ENCODE results near the gene FKBP4.

The FKBP4 gene

DNA sequence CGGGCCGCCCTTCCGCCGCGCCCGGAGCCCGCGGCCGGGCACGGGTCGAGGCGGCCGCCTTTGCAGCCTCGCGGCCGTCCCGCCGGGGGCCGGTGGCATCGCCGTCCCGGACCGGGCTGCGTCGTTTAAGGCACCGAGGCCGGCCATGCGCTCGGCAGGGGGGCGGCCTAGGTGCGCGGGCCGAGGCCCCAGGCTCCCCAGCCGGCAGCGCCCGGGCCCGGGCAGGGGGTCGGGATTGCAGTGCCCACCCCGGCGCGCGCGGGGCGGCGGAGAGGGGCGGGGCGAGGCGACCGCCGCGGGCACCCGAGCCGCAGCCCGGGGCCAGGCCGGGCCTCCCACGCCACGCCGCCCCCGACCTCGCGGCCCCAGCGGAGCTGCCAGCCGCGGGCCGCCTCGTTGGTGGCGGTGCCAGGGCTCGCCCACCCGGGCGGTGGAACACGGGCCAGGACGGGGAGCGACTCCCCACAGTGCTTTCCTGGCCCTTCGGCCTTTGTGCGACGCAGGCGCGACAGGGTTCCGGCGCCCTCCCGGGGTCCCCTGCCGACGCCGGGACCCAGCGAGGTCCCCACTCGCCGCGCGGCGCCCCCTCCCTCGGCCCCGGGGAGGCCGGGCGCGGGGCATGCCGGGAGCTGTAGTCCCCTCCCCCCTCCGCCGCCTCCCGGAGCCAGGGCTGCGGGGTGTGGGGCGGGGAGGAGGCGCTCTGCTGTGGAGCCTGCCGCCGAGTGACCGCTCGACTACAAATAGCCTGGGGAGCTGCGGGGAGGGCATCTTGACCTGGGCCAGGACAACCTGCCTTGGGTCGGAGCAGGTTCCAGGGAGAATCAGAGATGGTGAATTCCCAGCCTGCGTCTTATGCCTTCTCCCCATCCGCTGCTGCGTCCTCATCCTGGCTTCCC, 769 bp downstream of the FKBP4 start:
- H3K27ac Mint-ChIP-seq = peak overlapping the region; percentile 93
- no peaks in the 10 kb centered on the region for H3K9me3 Mint-ChIP-seq
- H3K4me3 Mint-ChIP-seq = peak overlapping the region; percentile 96

GRCh38 chr12:2796187-2796666, 1.5 kb downstream of the FKBP4 start:
- H3K36me3 Mint-ChIP-seq (ENCODE audit: low read depth) = peaks cover 51% of the 10 kb centered on the region
- H3K9me3 Mint-ChIP-seq = no peaks in the 10 kb centered on the region
- peak overlapping the region; percentile 96 for H3K4me3 Mint-ChIP-seq
- H3K27ac Mint-ChIP-seq = peak overlapping the region; percentile 93
- H3K27me3 Mint-ChIP-seq = no peaks in the 10 kb centered on the region
- H3K4me1 Mint-ChIP-seq (ENCODE audit: low read depth) = peaks cover 28% of the 10 kb centered on the region

More for the DNA sequence above, 769 bp downstream of the FKBP4 start:
- Mint-ChIP-seq H3K27me3 (no peaks in the 10 kb centered on the region), H3K36me3 (ENCODE audit: low read depth) (peaks cover 44% of the 10 kb centered on the region), H3K4me1 (ENCODE audit: low read depth) (peaks cover 28% of the 10 kb centered on the region)

GRCh38 chr12:2797721-2798418, 3.1 kb downstream of the FKBP4 start:
- no peaks in the 10 kb centered on the region for H3K9me3 Mint-ChIP-seq
- H3K27ac Mint-ChIP-seq = peak overlapping the region; percentile 57
- H3K36me3 Mint-ChIP-seq (ENCODE audit: low read depth) = peaks cover 66% of the 10 kb centered on the region
- peaks cover 28% of the 10 kb centered on the region for H3K4me1 Mint-ChIP-seq (ENCODE audit: low read depth)
- H3K27me3 Mint-ChIP-seq = no peaks in the 10 kb centered on the region
- peak overlapping the region; percentile 96 for H3K4me3 Mint-ChIP-seq

DNA sequence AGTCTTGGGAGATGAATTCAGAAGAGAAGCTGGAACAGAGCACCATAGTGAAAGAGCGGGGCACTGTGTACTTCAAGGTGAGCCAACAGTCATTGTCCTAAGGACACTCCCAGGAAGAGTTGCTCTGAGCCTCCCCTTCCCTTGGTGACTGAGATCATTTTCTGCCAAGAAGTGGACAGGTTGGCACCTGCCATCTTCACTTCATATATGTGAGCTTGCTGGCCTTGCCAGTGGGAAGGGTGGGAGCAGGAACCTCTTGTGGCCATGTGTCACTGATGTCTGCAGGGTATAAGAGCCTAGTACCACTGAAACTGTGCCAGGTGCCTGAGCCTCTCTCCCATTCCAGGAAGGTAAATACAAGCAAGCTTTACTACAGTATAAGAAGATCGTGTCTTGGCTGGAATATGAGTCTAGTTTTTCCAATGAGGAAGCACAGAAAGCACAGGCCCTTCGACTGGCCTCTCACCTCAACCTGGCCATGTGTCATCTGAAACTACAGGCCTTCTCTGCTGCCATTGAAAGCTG, 5.3 kb downstream of the FKBP4 start:
- Mint-ChIP-seq H3K4me1 (ENCODE audit: low read depth) (peaks cover 29% of the 10 kb centered on the region), H3K36me3 (ENCODE audit: low read depth) (peaks cover 88% of the 10 kb centered on the region), H3K27me3 (no peaks in the 10 kb centered on the region), H3K27ac (peak overlapping the region; percentile 39), H3K4me3 (no peak overlapping the region), H3K9me3 (no peaks in the 10 kb centered on the region)

DNA sequence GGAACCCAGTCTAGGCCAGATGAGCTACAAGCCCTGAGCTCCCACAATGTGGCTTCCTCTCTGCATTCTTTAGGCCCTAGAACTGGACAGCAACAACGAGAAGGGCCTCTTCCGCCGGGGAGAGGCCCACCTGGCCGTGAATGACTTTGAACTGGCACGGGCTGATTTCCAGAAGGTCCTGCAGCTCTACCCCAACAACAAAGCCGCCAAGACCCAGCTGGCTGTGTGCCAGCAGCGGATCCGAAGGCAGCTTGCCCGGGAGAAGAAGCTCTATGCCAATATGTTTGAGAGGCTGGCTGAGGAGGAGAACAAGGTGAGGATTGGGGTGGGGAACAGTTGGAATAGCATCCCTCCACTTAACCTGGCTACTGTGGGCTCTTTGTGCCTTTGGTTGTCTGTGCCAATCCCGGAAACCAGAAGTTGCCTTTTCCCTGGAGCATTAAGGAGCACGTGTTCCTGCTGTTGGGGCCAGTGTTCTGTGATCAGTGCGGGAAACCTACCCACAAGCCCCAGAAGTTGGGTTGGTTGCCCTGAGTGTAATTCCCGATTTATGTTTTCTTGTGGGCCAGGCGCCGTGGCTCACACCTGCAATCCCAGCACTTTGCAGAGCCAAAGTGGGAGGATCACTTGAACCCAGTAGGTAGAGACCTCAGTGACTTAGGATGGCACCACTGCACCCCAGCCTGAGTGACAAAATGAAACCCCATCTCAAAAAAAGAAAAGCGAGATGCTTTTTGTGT, 6.4 kb downstream of the FKBP4 start:
- Mint-ChIP-seq H3K27me3 (no peaks in the 10 kb centered on the region), H3K4me3 (no peak overlapping the region), H3K4me1 (ENCODE audit: low read depth) (peaks cover 33% of the 10 kb centered on the region), H3K27ac (no peak overlapping the region), H3K36me3 (ENCODE audit: low read depth) (peaks cover 95% of the 10 kb centered on the region), H3K9me3 (no peaks in the 10 kb centered on the region)

GRCh38 chr12:2803635-2804392, 9.0 kb downstream of the FKBP4 start:
- Mint-ChIP-seq H3K36me3 (ENCODE audit: low read depth) (peaks cover 81% of the 10 kb centered on the region), H3K27ac (peak overlapping the region; percentile 59), H3K9me3 (no peaks in the 10 kb centered on the region), H3K4me3 (no peak overlapping the region), H3K27me3 (no peaks in the 10 kb centered on the region), H3K4me1 (ENCODE audit: low read depth) (peaks cover 14% of the 10 kb centered on the region)

DNA sequence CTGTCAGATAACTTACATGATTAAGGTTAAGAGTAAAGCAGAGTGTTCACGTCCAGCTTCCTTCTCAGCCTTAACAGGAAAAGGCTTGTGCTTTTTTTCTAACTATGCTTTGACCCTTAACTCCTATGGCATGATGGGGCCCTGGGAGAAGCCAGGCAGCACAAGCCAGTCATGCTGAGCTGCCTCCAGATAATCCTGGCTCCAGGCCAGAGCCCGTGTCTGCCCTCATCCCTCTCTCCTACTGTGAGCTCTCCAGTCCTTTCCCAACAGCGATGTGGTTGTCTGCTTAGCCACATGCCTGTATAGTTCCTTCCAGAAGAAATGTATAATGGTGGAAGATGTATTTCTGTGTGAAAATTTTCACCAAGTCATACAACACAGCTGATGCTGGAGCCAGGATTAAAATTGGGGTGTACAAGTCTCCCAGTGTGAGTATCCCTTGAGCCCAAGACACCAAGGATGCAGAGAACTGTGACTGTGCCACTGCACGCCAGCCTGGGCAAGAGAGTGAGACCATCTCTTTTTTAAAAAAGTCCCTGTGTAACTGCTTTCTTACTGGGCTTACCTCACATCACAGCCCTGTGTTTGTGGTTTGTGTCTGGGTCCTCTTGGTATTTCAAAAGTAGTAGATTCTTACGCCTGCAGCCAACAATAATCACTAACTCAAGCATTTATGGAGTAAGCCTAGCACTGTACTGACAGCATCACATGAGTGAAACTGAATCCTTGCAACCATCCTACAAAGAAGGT, 9.8 kb downstream of the FKBP4 start:
- no peaks in the 10 kb centered on the region for H3K9me3 Mint-ChIP-seq
- peaks cover 74% of the 10 kb centered on the region for H3K36me3 Mint-ChIP-seq (ENCODE audit: low read depth)
- no peaks in the 10 kb centered on the region for H3K27me3 Mint-ChIP-seq
- no peak overlapping the region for H3K4me3 Mint-ChIP-seq
- H3K4me1 Mint-ChIP-seq (ENCODE audit: low read depth) = peaks cover 10% of the 10 kb centered on the region
- H3K27ac Mint-ChIP-seq = peak overlapping the region; percentile 53

DNA sequence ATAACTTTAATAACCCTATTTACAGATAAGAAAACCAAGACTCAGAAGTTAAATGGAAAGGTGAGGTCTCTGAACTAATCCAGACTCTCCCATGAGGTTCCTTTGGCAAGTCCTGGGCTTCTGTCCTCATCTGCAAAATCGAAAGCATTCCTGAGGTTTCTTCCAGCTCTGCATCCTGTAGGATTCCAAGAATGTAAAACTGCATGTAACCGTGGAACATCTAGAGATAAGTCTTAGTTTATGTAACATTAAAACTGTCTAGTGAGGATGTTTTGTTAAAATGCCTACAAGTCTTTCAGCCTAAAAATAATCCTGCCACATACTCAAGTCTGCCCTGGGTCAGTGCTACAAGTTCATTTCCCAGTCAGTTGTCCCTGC, 10.4 kb downstream of the FKBP4 start:
- Mint-ChIP-seq H3K27me3 (no peaks in the 10 kb centered on the region), H3K9me3 (no peaks in the 10 kb centered on the region), H3K36me3 (ENCODE audit: low read depth) (peaks cover 69% of the 10 kb centered on the region), H3K27ac (peak overlapping the region; percentile 53), H3K4me1 (ENCODE audit: low read depth) (peaks cover 10% of the 10 kb centered on the region), H3K4me3 (no peak overlapping the region)

GRCh38 chr12:2806700-2807099, 11.9 kb downstream of the FKBP4 start:
- no peak overlapping the region for H3K4me3 Mint-ChIP-seq
- H3K9me3 Mint-ChIP-seq = no peaks in the 10 kb centered on the region
- H3K36me3 Mint-ChIP-seq (ENCODE audit: low read depth) = peaks cover 54% of the 10 kb centered on the region
- no peak overlapping the region for H3K27ac Mint-ChIP-seq
- no peaks in the 10 kb centered on the region for H3K27me3 Mint-ChIP-seq
- H3K4me1 Mint-ChIP-seq (ENCODE audit: low read depth) = peaks cover 13% of the 10 kb centered on the region

GRCh38 chr12:2811801-2812200, 17.0 kb downstream of the FKBP4 start:
- Mint-ChIP-seq H3K4me1 (ENCODE audit: low read depth) (peaks cover 39% of the 10 kb centered on the region), H3K27me3 (no peaks in the 10 kb centered on the region), H3K4me3 (peak overlapping the region; percentile 100), H3K36me3 (ENCODE audit: low read depth) (peaks cover 19% of the 10 kb centered on the region), H3K27ac (peak overlapping the region; percentile 58), H3K9me3 (no peaks in the 10 kb centered on the region)

GRCh38 chr12:2812290-2813213, 17.8 kb downstream of the FKBP4 start, which contains the start of gene ITFG2:
Gene ITFG2, plus strand, starts transcription at chr12:2812668. Its CDS starts 93 bp downstream, at chr12:2812761.
- Mint-ChIP-seq H3K27me3 (no peaks in the 10 kb centered on the region), H3K9me3 (no peaks in the 10 kb centered on the region), H3K4me1 (ENCODE audit: low read depth) (peaks cover 39% of the 10 kb centered on the region), H3K4me3 (peak within 1 kb of the TSS; percentile 100), H3K36me3 (ENCODE audit: low read depth) (peaks cover 16% of the 10 kb centered on the region), H3K27ac (peak within 1 kb of the TSS; percentile 100)

DNA sequence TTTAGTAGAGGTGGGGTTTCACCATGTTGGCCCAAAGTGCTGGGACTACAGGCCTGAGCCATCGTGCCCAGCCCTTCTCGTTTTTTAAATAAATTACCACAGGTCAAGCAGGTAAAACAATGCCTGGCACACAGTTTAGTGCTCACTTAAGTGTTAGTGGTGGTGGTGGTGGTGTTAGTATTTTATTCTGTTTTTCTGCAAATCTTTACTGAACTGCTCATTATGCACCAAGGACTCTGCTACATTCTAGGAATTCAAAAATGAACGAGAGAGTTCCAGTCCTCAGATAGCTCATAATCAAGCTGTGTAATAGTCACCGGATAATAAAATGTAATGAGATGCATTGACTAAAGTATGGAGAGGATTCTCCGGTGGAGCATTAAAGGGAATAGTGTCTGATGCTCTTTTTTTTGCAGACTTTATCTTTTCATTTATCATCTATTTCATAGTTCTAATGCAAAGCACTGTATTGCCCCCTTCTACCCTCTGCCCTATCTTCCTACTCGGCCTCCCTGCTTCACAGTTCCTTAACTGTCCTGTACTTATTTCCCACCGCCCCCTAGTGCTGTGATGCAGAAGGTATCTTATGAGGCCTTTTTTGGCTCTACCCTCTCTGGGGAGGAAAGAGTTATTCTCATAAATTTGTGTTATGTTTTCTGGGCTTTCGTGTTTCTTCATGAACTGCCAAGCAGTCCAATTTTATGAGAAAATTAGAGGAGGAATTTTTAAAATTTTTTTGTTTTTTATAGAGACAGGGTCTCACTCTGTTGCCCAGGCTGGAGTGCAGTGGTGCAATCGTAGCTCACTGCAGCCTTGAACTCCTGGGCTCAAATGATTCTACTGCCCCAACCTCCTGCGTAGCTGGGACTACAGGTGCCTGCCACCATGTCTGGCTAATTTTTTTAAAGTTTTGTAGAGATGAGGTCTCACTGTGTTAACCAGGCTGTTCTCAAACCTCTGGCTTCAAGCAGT, 18.7 kb downstream of the FKBP4 start:
- Mint-ChIP-seq H3K27me3 (no peaks in the 10 kb centered on the region), H3K9me3 (no peaks in the 10 kb centered on the region), H3K4me3 (peak overlapping the region; percentile 100), H3K4me1 (ENCODE audit: low read depth) (peaks cover 39% of the 10 kb centered on the region), H3K27ac (peak overlapping the region; percentile 100), H3K36me3 (ENCODE audit: low read depth) (peaks cover 21% of the 10 kb centered on the region)

Data from stimulated activated naive CD8-positive, alpha-beta T cell treated with anti-CD3 and anti-CD28 coated beads, Interleukin-15, Interleukin-2, amounts not matched to agents 100 ng/mL and 50 ng/mL, for 24 hours (primary cell).